Sigmoid colon (tissue), 4 donors: ENCODE results near the gene NEUROD4.

Source experiments
- EP300 ChIP-seq, 4 donors: sonication (generic); formaldehyde crosslinking; IDR thresholded peaks; one replicate each; pipeline ENCODE4 v1.6.1; 2017; ENCODE audit warnings: antibody characterized with exemption in 4 of 4
- POLR2A ChIP-seq, 2 donors: fragments of 450-650 bp; IDR thresholded peaks; one replicate each; pipeline ENCODE4 v1.6.1; 2016; ENCODE audit warnings: antibody characterized with exemption in 2 of 2, mild to moderate bottlenecking in 2 of 2, moderate library complexity in 2 of 2
- POLR2AphosphoS5 ChIP-seq, 4 donors: sonication (generic); formaldehyde crosslinking; IDR thresholded peaks; one replicate each; pipeline ENCODE4 v1.6.1; 2017; ENCODE audit warnings: antibody characterized with exemption in 4 of 4
- TF ChIP-seq, protein P1 (sequence below), 4 experiments: fragments of 450-650 bp in 3 of 4; fragments of 200-600 bp in 1 of 4; IDR thresholded peaks; one replicate each; pipeline ENCODE4 v1.5.1; 2016 to 2019; ENCODE audit warnings: antibody characterized with exemption in 4 of 4, mild to moderate bottlenecking in 3 of 4, moderate library complexity in 2 of 4

DNA sequence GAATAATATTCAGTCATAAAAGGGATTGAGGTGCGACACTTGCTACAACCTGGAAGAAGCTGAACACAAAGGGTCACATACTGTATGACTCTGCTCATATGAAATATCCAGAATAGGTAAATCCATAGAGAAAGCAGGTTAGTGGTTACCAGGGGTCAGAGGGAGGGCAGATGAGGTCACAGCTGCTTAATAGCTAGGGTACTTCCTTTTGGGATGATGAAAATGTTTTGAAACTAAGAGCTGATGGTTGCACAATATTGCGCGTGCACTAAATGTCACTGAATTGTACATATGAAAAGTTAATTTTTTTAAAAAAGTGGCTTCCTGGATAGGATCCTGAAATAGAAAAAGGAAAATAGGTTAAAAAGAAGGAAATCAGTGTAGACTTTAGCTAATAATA lies 23.8 kb downstream of the NEUROD4 start:
- TF ChIP-seq, protein P1, sequence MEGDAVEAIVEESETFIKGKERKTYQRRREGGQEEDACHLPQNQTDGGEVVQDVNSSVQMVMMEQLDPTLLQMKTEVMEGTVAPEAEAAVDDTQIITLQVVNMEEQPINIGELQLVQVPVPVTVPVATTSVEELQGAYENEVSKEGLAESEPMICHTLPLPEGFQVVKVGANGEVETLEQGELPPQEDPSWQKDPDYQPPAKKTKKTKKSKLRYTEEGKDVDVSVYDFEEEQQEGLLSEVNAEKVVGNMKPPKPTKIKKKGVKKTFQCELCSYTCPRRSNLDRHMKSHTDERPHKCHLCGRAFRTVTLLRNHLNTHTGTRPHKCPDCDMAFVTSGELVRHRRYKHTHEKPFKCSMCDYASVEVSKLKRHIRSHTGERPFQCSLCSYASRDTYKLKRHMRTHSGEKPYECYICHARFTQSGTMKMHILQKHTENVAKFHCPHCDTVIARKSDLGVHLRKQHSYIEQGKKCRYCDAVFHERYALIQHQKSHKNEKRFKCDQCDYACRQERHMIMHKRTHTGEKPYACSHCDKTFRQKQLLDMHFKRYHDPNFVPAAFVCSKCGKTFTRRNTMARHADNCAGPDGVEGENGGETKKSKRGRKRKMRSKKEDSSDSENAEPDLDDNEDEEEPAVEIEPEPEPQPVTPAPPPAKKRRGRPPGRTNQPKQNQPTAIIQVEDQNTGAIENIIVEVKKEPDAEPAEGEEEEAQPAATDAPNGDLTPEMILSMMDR (IDR thresholded peaks at IDR 0.05) = no peak
- no peak for TF ChIP-seq POLR2A (IDR thresholded peaks at IDR 0.05)
- TF ChIP-seq POLR2AphosphoS5 (IDR thresholded peaks at IDR 0.05) = no peak
- no peak for TF ChIP-seq EP300 (IDR thresholded peaks at IDR 0.05)
